Mesenchymal stem cell (in vitro differentiated cells and primary cell): ENCODE data around the gene ZNF488.
A peak's percentile ranks its signal among the peaks of the same experiment; 100 is the strongest.
"Not testable (repeated sequence)": the region's sequence is repeated elsewhere in the genome, so short reads cannot be mapped to it uniquely, and the experiment has no call there.

ENCODE experiments used
- DNase-seq: peaks from one replicate; pipeline ENCODE4 v3.0.0-alpha.2; 2013
- H2AFZ ChIP-seq: one replicate; pipeline ENCODE4 v1.6.1; 2013; ENCODE audit warnings: low read depth, mild to moderate bottlenecking, control low read depth, inconsistent platforms, low read length, moderate library complexity
- H2AK5ac ChIP-seq: 2 replicates; pipeline ENCODE4 v1.6.1; 2013; ENCODE audit warnings: low read length, moderate library complexity, mild to moderate bottlenecking, inconsistent platforms; ENCODE audit not compliant: severe bottlenecking
- H2BK120ac ChIP-seq: one replicate; pipeline ENCODE4 v1.6.1; 2013; ENCODE audit warnings: low read depth, mild to moderate bottlenecking, inconsistent platforms, low read length, moderate library complexity
- H2BK12ac ChIP-seq, 2 experiments: one replicate each; pipeline ENCODE4 v1.6.1; 2013; ENCODE audit warnings: inconsistent platforms in 2 of 2, low read length in 2 of 2, mild to moderate bottlenecking in 2 of 2, moderate library complexity in 2 of 2, control low read depth in 1 of 2
- H2BK15ac ChIP-seq: one replicate; pipeline ENCODE4 v1.6.1; 2013; ENCODE audit warnings: mild to moderate bottlenecking, low read depth, inconsistent platforms; ENCODE audit not compliant: poor library complexity, severe bottlenecking
- H2BK5ac ChIP-seq: 2 replicates; pipeline ENCODE4 v1.6.1; 2013; ENCODE audit warnings: low read depth, mild to moderate bottlenecking, low read length, control low read depth, inconsistent platforms; ENCODE audit not compliant: poor library complexity, severe bottlenecking
- H3K14ac ChIP-seq, 2 experiments: one replicate each; pipeline ENCODE4 v1.6.1; 2013; ENCODE audit warnings: inconsistent platforms in 2 of 2, low read length in 2 of 2, control low read depth in 1 of 2, mild to moderate bottlenecking in 1 of 2, moderate library complexity in 1 of 2
- H3K18ac ChIP-seq, 2 experiments: one replicate each; pipeline ENCODE4 v1.6.1; 2013; ENCODE audit warnings: inconsistent platforms in 2 of 2, low read length in 2 of 2, control low read depth in 1 of 2, low read depth in 1 of 2, mild to moderate bottlenecking in 1 of 2
- H3K23ac ChIP-seq, 2 experiments: one replicate each; pipeline ENCODE4 v1.6.1; 2013; ENCODE audit warnings: inconsistent platforms in 2 of 2, low read length in 2 of 2, mild to moderate bottlenecking in 2 of 2, moderate library complexity in 2 of 2, control low read depth in 1 of 2
- H3K27ac ChIP-seq: 2 replicates; pipeline ENCODE4 v1.5.1; 2013; ENCODE audit warnings: mild to moderate bottlenecking, moderate library complexity, low read length, control low read depth, inconsistent platforms; ENCODE audit not compliant: poor library complexity, severe bottlenecking
- H3K27me3 ChIP-seq, 2 experiments: 2 replicates each; pipeline versions ENCODE4 v1.6.1 to v1.7.0; 2013; ENCODE audit warnings: low read length in 2 of 2, mild to moderate bottlenecking in 2 of 2, moderate library complexity in 2 of 2, control low read depth in 1 of 2, inconsistent platforms in 1 of 2; ENCODE audit not compliant: control insufficient read depth in 1 of 2, insufficient read depth in 1 of 2
- H3K36me3 ChIP-seq, 2 experiments: 2 replicates each; pipeline versions ENCODE4 v1.6.1 to v1.7.0; 2013; ENCODE audit warnings: low read length in 2 of 2, control low read depth in 1 of 2, inconsistent platforms in 1 of 2, low read depth in 1 of 2, mild to moderate bottlenecking in 1 of 2; ENCODE audit not compliant: insufficient read depth in 2 of 2, control insufficient read depth in 1 of 2
- H3K4ac ChIP-seq, 2 experiments: one replicate each; pipeline ENCODE4 v1.6.1; 2013; ENCODE audit warnings: inconsistent platforms in 2 of 2, low read length in 2 of 2, mild to moderate bottlenecking in 2 of 2, moderate library complexity in 2 of 2, control low read depth in 1 of 2, low read depth in 1 of 2
- H3K4me1 ChIP-seq: 2 replicates; pipeline ENCODE4 v1.6.1; 2013; ENCODE audit warnings: low read depth, low read length, control low read depth; ENCODE audit not compliant: control insufficient read depth, insufficient read depth
- H3K4me2 ChIP-seq: 2 replicates; pipeline ENCODE4 v1.6.1; 2013; ENCODE audit warnings: low read length, mild to moderate bottlenecking, inconsistent platforms; ENCODE audit not compliant: poor library complexity, severe bottlenecking
- H3K4me3 ChIP-seq, 2 experiments: 2 replicates each; pipeline versions ENCODE4 v1.5.1 to v1.7.0; 2013; ENCODE audit warnings: low read length in 2 of 2, mild to moderate bottlenecking in 2 of 2, control low read depth in 1 of 2, low read depth in 1 of 2; ENCODE audit not compliant: insufficient read depth in 1 of 2
- H3K79me1 ChIP-seq: replicated peaks from 2 replicates; pipeline ENCODE4 v1.6.1; 2013; ENCODE audit warnings: mild to moderate bottlenecking, control low read depth, low read length, inconsistent platforms; ENCODE audit not compliant: poor library complexity, severe bottlenecking
- H3K9ac ChIP-seq: 2 replicates; pipeline ENCODE4 v1.7.0; 2013; ENCODE audit warnings: mild to moderate bottlenecking, low read length, moderate library complexity
- H3K9me3 ChIP-seq: 2 replicates; pipeline ENCODE4 v1.7.0; 2013; ENCODE audit warnings: mild to moderate bottlenecking, low read length; ENCODE audit not compliant: control insufficient read depth
- H4K8ac ChIP-seq: one replicate; pipeline ENCODE4 v1.6.1; 2013; ENCODE audit warnings: inconsistent platforms, mild to moderate bottlenecking, low read length, moderate library complexity
- H4K91ac ChIP-seq: one replicate; pipeline ENCODE4 v1.6.1; 2013; ENCODE audit warnings: mild to moderate bottlenecking, low read length, inconsistent platforms
- WGBS: methylation state at CpG from one replicate; pipeline ENCODE4 v1.1.7; 2013; ENCODE audit warnings: mixed read lengths; 5-methylcytosine and 5-hydroxymethylcytosine counted together

ZNF488 gene

GRCh38 chr10:47418321-47418720, 34.2 kb upstream of the ZNF488 start:
- Histone ChIP-seq H3K27me3 (peaks cover 0 to 12% of the 10 kb centered on the region in 2 experiments), H3K9ac (no peak overlapping the region), H3K4ac (no peak overlapping the region), H2BK120ac (no peak overlapping the region), H4K91ac (no peak overlapping the region), H2AK5ac (no peak overlapping the region), H3K9me3 (no peaks in the 10 kb centered on the region), H3K27ac (no peak overlapping the region), H2BK15ac (no peak overlapping the region), H2BK12ac (no peak overlapping the region), H3K14ac (no peak overlapping the region), H3K4me3 (no peak overlapping the region), H3K36me3 (no peaks in the 10 kb centered on the region), H3K4me1 (peaks cover 13% of the 10 kb centered on the region), H3K18ac (no peak overlapping the region), H4K8ac (no peak overlapping the region), H3K79me1 (no peaks in the 10 kb centered on the region), H2BK5ac (no peak overlapping the region), H3K4me2 (no peak overlapping the region), H3K23ac (no peak overlapping the region), H2AFZ (no peak overlapping the region)
- 78% methylated on average over 6 of the region's 6 CpGs for WGBS
- no peak for DNase-seq

GRCh38 chr10:47416305-47417218, 32.5 kb upstream of the ZNF488 start:
- H2BK120ac ChIP-seq, H3K14ac ChIP-seq, H3K9ac ChIP-seq: not testable (repeated sequence)

GRCh38 chr10:47415520-47416304, 31.6 kb upstream of the ZNF488 start:
- H2AFZ ChIP-seq: no peak overlapping the region
- no peaks in the 10 kb centered on the region for H3K9me3 ChIP-seq
- no peaks in the 10 kb centered on the region for H3K36me3 ChIP-seq
- peaks cover 0 to 20% of the 10 kb centered on the region in 2 experiments for H3K27me3 ChIP-seq
- peak overlapping the region; percentile 15 for H4K91ac ChIP-seq
- no peak overlapping the region for H2BK5ac ChIP-seq
- no peak overlapping the region for H4K8ac ChIP-seq
- 92% methylated on average over 6 of the region's 6 CpGs for whole genome bisulfite sequencing
- no peak overlapping the region for H3K18ac ChIP-seq
- no peak overlapping the region for H3K4ac ChIP-seq
- H3K9ac ChIP-seq: no peak overlapping the region
- peaks cover 9% of the 10 kb centered on the region for H3K4me1 ChIP-seq
- no peak overlapping the region for H2BK15ac ChIP-seq
- H3K4me2 ChIP-seq: no peak overlapping the region
- DNase-seq: no peak
- no peak overlapping the region for H2BK12ac ChIP-seq
- H3K79me1 ChIP-seq: no peaks in the 10 kb centered on the region
- H3K14ac ChIP-seq: no peak overlapping the region
- no peak overlapping the region for H2AK5ac ChIP-seq
- no peak overlapping the region for H3K23ac ChIP-seq
- H3K4me3 ChIP-seq: no peak overlapping the region
- no peak overlapping the region for H3K27ac ChIP-seq
- no peak overlapping the region for H2BK120ac ChIP-seq

More at GRCh38 chr10:47416305-47417218, 32.5 kb upstream of the ZNF488 start:
- H3K4me1 ChIP-seq: peaks cover 15% of the 10 kb centered on the region
- not testable (repeated sequence) for H3K18ac ChIP-seq, H3K36me3 ChIP-seq, H2BK12ac ChIP-seq, H3K79me1 ChIP-seq, H2AFZ ChIP-seq, H3K4me3 ChIP-seq, H3K4ac ChIP-seq, H2BK15ac ChIP-seq, H3K9me3 ChIP-seq, H4K8ac ChIP-seq, H2AK5ac ChIP-seq, H3K4me2 ChIP-seq, H3K27ac ChIP-seq, DNase-seq, H2BK5ac ChIP-seq, H3K23ac ChIP-seq
- 85% methylated on average over 6 of the region's 6 CpGs for WGBS
- H3K27me3 ChIP-seq: peaks cover 0 to 20% of the 10 kb centered on the region in 2 experiments
- peak overlapping the region; percentile 15 for H4K91ac ChIP-seq
